HG03135 (cell line): ENCODE measurements around the gene GRHL1.
"Not testable (repeated sequence)": the region's sequence is repeated elsewhere in the genome, so short reads cannot be mapped to it uniquely, and the experiment has no call there.

ENCODE experiments used
- ATAC-seq: cut with Tn5 transposase; IDR thresholded peaks from one replicate; pipeline ENCODE4 v1.9.1; 2021; ENCODE audit warnings: mild to moderate bottlenecking, moderate library complexity; ENCODE audit not compliant: unreplicated experiment

Gene GRHL1

GRCh38 chr2:10007921-10008808, 56.7 kb downstream of the GRHL1 start:
- ATAC-seq, result no peak

GRCh38 chr2:10008809-10009176, 57.3 kb downstream of the GRHL1 start:
- ATAC-seq, result no peak

- ATAC-seq, result no peak
These were observed 57.8 kb downstream of the GRHL1 start for GRCh38 chr2:10009271-10009810.

GRCh38 chr2:10009811-10010781, 58.6 kb downstream of the GRHL1 start:
- ATAC-seq, result no peak

GRCh38 chr2:10010861-10011605, 59.5 kb downstream of the GRHL1 start:
- not testable (repeated sequence) for ATAC-seq

- ATAC-seq, result not testable (repeated sequence)
These were observed 60.3 kb downstream of the GRHL1 start for GRCh38 chr2:10011606-10012325.

- not testable (repeated sequence) for ATAC-seq
These were observed 61.0 kb downstream of the GRHL1 start for GRCh38 chr2:10012366-10012962.

- ATAC-seq, result no peak
These were observed 61.5 kb downstream of the GRHL1 start for GRCh38 chr2:10012963-10013461.

- not testable (repeated sequence) for ATAC-seq
These were observed 62.3 kb downstream of the GRHL1 start for GRCh38 chr2:10013651-10014417.

GRCh38 chr2:10014418-10015190, 63.1 kb downstream of the GRHL1 start:
- ATAC-seq, result no peak

GRCh38 chr2:10015376-10015989, 64.0 kb downstream of the GRHL1 start:
- ATAC-seq, result not testable (repeated sequence)

GRCh38 chr2:10016001-10016801, 64.7 kb downstream of the GRHL1 start:
- no peak for ATAC-seq

GRCh38 chr2:10016802-10017258, 65.3 kb downstream of the GRHL1 start:
- ATAC-seq, result no peak

GRCh38 chr2:10017313-10017941, 65.9 kb downstream of the GRHL1 start:
- no peak for ATAC-seq

GRCh38 chr2:10019174-10019573, 67.7 kb downstream of the GRHL1 start:
- no peak for ATAC-seq
